OCI-LY3 (cell line): ENCODE data around the gene GGN.

ENCODE experiments used
- H2AFZ ChIP-seq: fragments of 200-600, 300-600 bp; shearing (Covaris generic); 2 replicates; pipeline ENCODE4 v1.6.0; 2014; ENCODE audit warnings: antibody characterized with exemption, low read depth, low read length
- H3K27ac ChIP-seq: fragments of 200-600, 300-600 bp; sonication (generic); 2 replicates; pipeline ENCODE4 v1.5.1; 2014; ENCODE audit warnings: mild to moderate bottlenecking, low read length, moderate library complexity, mixed read lengths
- H3K27me3 ChIP-seq: fragments of 200-600, 300-600 bp; sonication (generic); 2 replicates; pipeline ENCODE4 v1.6.1; 2014; ENCODE audit warnings: low read depth, low read length, mixed read lengths
- H3K36me3 ChIP-seq: fragments of 200-600, 300-600 bp; sonication (generic); replicated peaks from 2 replicates; pipeline ENCODE3; 2014; ENCODE audit warnings: low read depth, low read length, mixed read lengths
- H3K4me1 ChIP-seq: fragments of 300-600, 200-600 bp; sonication (generic); 2 replicates; pipeline ENCODE4 v1.6.1; 2014; ENCODE audit warnings: low read length, mixed read lengths
- H3K4me2 ChIP-seq: fragments of 200-600, 300-600 bp; sonication (generic); 2 replicates; pipeline ENCODE4 v1.6.1; 2014; ENCODE audit warnings: low read length, mixed read lengths
- H3K4me3 ChIP-seq: fragments of 300-600, 200-600 bp; sonication (generic); 2 replicates; pipeline ENCODE4 v1.5.1; 2014; ENCODE audit warnings: antibody characterized with exemption, mild to moderate bottlenecking, low read length, moderate library complexity
- H3K79me2 ChIP-seq: fragments of 300-600, 200-600 bp; shearing (Covaris generic); 2 replicates; pipeline ENCODE4 v1.6.1; 2014; ENCODE audit warnings: mild to moderate bottlenecking, low read length, mixed read lengths
- H3K9ac ChIP-seq: fragments of 300-600, 200-600 bp; shearing (Covaris generic); 2 replicates; pipeline ENCODE4 v1.6.0; 2014; ENCODE audit warnings: mild to moderate bottlenecking, low read length, moderate library complexity
- H3K9me3 ChIP-seq: fragments of 200-600, 300-600 bp; shearing (Covaris generic); 2 replicates; pipeline ENCODE4 v1.6.1; 2014; ENCODE audit warnings: low read length, mixed read lengths; ENCODE audit not compliant: insufficient read depth
- H4K20me1 ChIP-seq: fragments of 200-600, 300-600 bp; sonication (generic); 2 replicates; pipeline ENCODE4 v1.6.1; 2016; ENCODE audit warnings: low read length, mixed read lengths; ENCODE audit not compliant: insufficient read depth
- CTCF ChIP-seq: fragments of 200-600, 300-600 bp; sonication (generic); IDR thresholded peaks from 2 replicates; pipeline ENCODE4 v1.5.1; 2014; ENCODE audit warnings: antibody characterized with exemption, low read length, low read depth
- EZH2phosphoT487 ChIP-seq: fragments of 200-600 bp; shearing (Covaris generic); IDR thresholded peaks from 2 replicates; pipeline ENCODE4 v1.6.1; 2018; ENCODE audit warnings: antibody characterized with exemption, mixed run types, low read depth

GGN gene

GRCh38 chr19:38359242-38360021, 28.4 kb downstream of the GGN start:
- no peak overlapping the region for H2AFZ ChIP-seq
- H3K27ac ChIP-seq, result no peak overlapping the region
- H3K27me3 ChIP-seq, result peaks cover 7% of the 10 kb centered on the region
- TF ChIP-seq EZH2phosphoT487 (no peak), CTCF (no peak)
- no peaks in the 10 kb centered on the region for H3K4me1 ChIP-seq
- no peaks in the 10 kb centered on the region for H4K20me1 ChIP-seq
- H3K4me3 ChIP-seq, result no peak overlapping the region
- H3K9ac ChIP-seq, result no peak overlapping the region
- no peak overlapping the region for H3K4me2 ChIP-seq
- no peaks in the 10 kb centered on the region for H3K79me2 ChIP-seq
- H3K36me3 ChIP-seq, result no peaks in the 10 kb centered on the region
- H3K9me3 ChIP-seq, result no peaks in the 10 kb centered on the region; the same call in 1 of the 2 replicates

- peaks cover 7% of the 10 kb centered on the region for H3K27me3 ChIP-seq
- H3K9ac ChIP-seq, result no peak overlapping the region
- no peaks in the 10 kb centered on the region; the same call in 1 of the 2 replicates for H3K9me3 ChIP-seq
- no peak overlapping the region for H2AFZ ChIP-seq
- no peaks in the 10 kb centered on the region for H4K20me1 ChIP-seq
- no peaks in the 10 kb centered on the region for H3K4me1 ChIP-seq
- no peak overlapping the region for H3K4me2 ChIP-seq
- H3K79me2 ChIP-seq, result no peaks in the 10 kb centered on the region
- H3K4me3 ChIP-seq, result no peak overlapping the region
- TF ChIP-seq CTCF, result no peak
- TF ChIP-seq EZH2phosphoT487, result no peak
- no peak overlapping the region for H3K27ac ChIP-seq
- H3K36me3 ChIP-seq, result no peaks in the 10 kb centered on the region
Measured at GRCh38 chr19:38358071-38358470, 29.8 kb downstream of the GGN start.

- no peak overlapping the region for H3K4me2 ChIP-seq
- TF ChIP-seq CTCF (no peak), EZH2phosphoT487 (no peak)
- no peaks in the 10 kb centered on the region for H3K9me3 ChIP-seq
- H3K27ac ChIP-seq, result no peak overlapping the region
- no peak overlapping the region for H3K9ac ChIP-seq
- H3K79me2 ChIP-seq, result no peaks in the 10 kb centered on the region
- H3K4me1 ChIP-seq, result no peaks in the 10 kb centered on the region
- H3K36me3 ChIP-seq, result no peaks in the 10 kb centered on the region
- no peak overlapping the region for H2AFZ ChIP-seq
- peaks cover 7% of the 10 kb centered on the region for H3K27me3 ChIP-seq
- H4K20me1 ChIP-seq, result no peaks in the 10 kb centered on the region
- H3K4me3 ChIP-seq, result no peak overlapping the region
Measured at GRCh38 chr19:38355728-38356725, 31.8 kb downstream of the GGN start.

GRCh38 chr19:38352611-38353010, 35.2 kb downstream of the GGN start:
- no peaks in the 10 kb centered on the region for H3K27me3 ChIP-seq
- H3K4me3 ChIP-seq, result no peak overlapping the region
- H4K20me1 ChIP-seq, result no peaks in the 10 kb centered on the region
- no peaks in the 10 kb centered on the region for H3K9me3 ChIP-seq
- no peak overlapping the region for H3K4me2 ChIP-seq
- no peak overlapping the region for H2AFZ ChIP-seq
- no peak overlapping the region for H3K9ac ChIP-seq
- H3K36me3 ChIP-seq, result no peaks in the 10 kb centered on the region
- H3K79me2 ChIP-seq, result no peaks in the 10 kb centered on the region
- no peak for TF ChIP-seq EZH2phosphoT487
- no peak for TF ChIP-seq CTCF
- no peaks in the 10 kb centered on the region for H3K4me1 ChIP-seq
- H3K27ac ChIP-seq, result no peak overlapping the region
